NK-92 (cell line): ENCODE measurements around the gene FAM120B.

Experiments used
- DNase-seq: peaks from one replicate; lab custom pipeline; 2025; ENCODE audit not compliant: unreplicated experiment; lab: John Stamatoyannopoulos, UW

Gene FAM120B

GRCh38 chr6:170272341-170273065, 34.1 kb upstream of the FAM120B start:
- DNase-seq = no peak

- no peak for DNase-seq
These were observed 33.4 kb upstream of the FAM120B start for GRCh38 chr6:170273191-170273590.

- DNase-seq = no peak
These were observed 32.9 kb upstream of the FAM120B start for GRCh38 chr6:170273681-170274080.

- no peak for DNase-seq
These were observed 31.6 kb upstream of the FAM120B start for GRCh38 chr6:170274713-170275560.

- no peak for DNase-seq
These were observed 30.0 kb upstream of the FAM120B start for GRCh38 chr6:170276369-170277057.

- DNase-seq = no peak
These were observed 28.4 kb upstream of the FAM120B start for GRCh38 chr6:170277893-170278742.

GRCh38 chr6:170278743-170279094, 27.8 kb upstream of the FAM120B start:
- no peak for DNase-seq

- DNase-seq = no peak
These were observed 27.1 kb upstream of the FAM120B start for GRCh38 chr6:170279426-170279825.

GRCh38 chr6:170279977-170280688, 26.4 kb upstream of the FAM120B start:
- no peak for DNase-seq

GRCh38 chr6:170280689-170281045, 25.9 kb upstream of the FAM120B start:
- DNase-seq = no peak

GRCh38 chr6:170281331-170282292, 24.9 kb upstream of the FAM120B start:
- no peak for DNase-seq

- no peak for DNase-seq
These were observed 23.9 kb upstream of the FAM120B start for GRCh38 chr6:170282512-170283158.

GRCh38 chr6:170283212-170284081, 23.1 kb upstream of the FAM120B start:
- DNase-seq = no peak

- no peak for DNase-seq
These were observed 22.3 kb upstream of the FAM120B start for GRCh38 chr6:170284126-170284773.

- DNase-seq = no peak
These were observed 21.6 kb upstream of the FAM120B start for GRCh38 chr6:170284866-170285469.

GRCh38 chr6:170285482-170285881, 21.1 kb upstream of the FAM120B start:
- no peak for DNase-seq
